HepG2 (cell line): ENCODE data around the gene FNDC4. TPM values are rescaled to one million over a fixed set of nuclear protein-coding genes. Genes with fewer than 3 reads are reported as not detected.

ENCODE experiments used
- AGO1 ChIP-seq: fragments of 200-400 bp; formaldehyde crosslinking; IDR thresholded peaks from 2 replicates; pipeline ENCODE4 v1.6.1; 2017; ENCODE audit warnings: mild to moderate bottlenecking, low read depth, low read length, moderate library complexity; ENCODE audit not compliant: poor library complexity, severe bottlenecking
- ARNT ChIP-seq: fragments of 450-650 bp; IDR thresholded peaks from 2 replicates; pipeline ENCODE4 v1.6.1; 2017
- CC2D1A ChIP-seq: sonication (generic); formaldehyde crosslinking; IDR thresholded peaks from 2 replicates; pipeline ENCODE4 v1.8.1; 2023; ENCODE audit warnings: mild to moderate bottlenecking, missing genetic modification reagents
- HNRNPLL ChIP-seq: fragments of 200-400 bp; formaldehyde crosslinking; IDR thresholded peaks from 2 replicates; pipeline ENCODE4 v1.6.1; 2017; ENCODE audit warnings: mild to moderate bottlenecking, low read depth, low read length; ENCODE audit not compliant: poor library complexity, severe bottlenecking
- HOMEZ ChIP-seq: IDR thresholded peaks from 2 replicates; pipeline ENCODE4 v1.6.1; 2016; ENCODE audit warnings: low read depth
- KAT8 ChIP-seq: IDR thresholded peaks from 2 replicates; pipeline ENCODE4 v1.6.1; 2016; ENCODE audit warnings: missing genetic modification reagents, missing compliant biosample characterization
- KDM6A ChIP-seq: IDR thresholded peaks from 2 replicates; pipeline ENCODE4 v1.6.1; 2016; ENCODE audit warnings: low read depth
- KLF11 ChIP-seq: IDR thresholded peaks from 2 replicates; pipeline ENCODE4 v1.6.1; 2016; ENCODE audit warnings: missing compliant biosample characterization
- MTERF4 ChIP-seq: sonication (generic); formaldehyde crosslinking; IDR thresholded peaks from 2 replicates; pipeline ENCODE4 v1.8.0; 2023; ENCODE audit warnings: mild to moderate bottlenecking, missing genetic modification reagents
- PRDM4 ChIP-seq: sonication (generic); formaldehyde crosslinking; IDR thresholded peaks from 2 replicates; pipeline ENCODE4 v1.9.0; 2021; ENCODE audit warnings: missing genetic modification reagents, borderline replicate concordance
- RBM22 ChIP-seq: fragments of 200-400 bp; formaldehyde crosslinking; optimal IDR thresholded peaks from 2 replicates; pipeline ENCODE3; 2017; ENCODE audit warnings: mild to moderate bottlenecking, low read length, moderate library complexity
- RNF2 ChIP-seq: fragments of 450-650 bp; conservative IDR thresholded peaks from 2 replicates; pipeline ENCODE4 v1.6.1; 2016; ENCODE audit warnings: low read depth
- TEAD3 ChIP-seq: optimal IDR thresholded peaks from 2 replicates; pipeline ENCODE3; 2016; ENCODE audit warnings: borderline replicate concordance
- ZBTB8A ChIP-seq: sonication (generic); formaldehyde crosslinking; IDR thresholded peaks from 2 replicates; pipeline ENCODE4 v1.4.0; 2020; ENCODE audit warnings: mild to moderate bottlenecking, low read depth, missing genetic modification reagents, borderline replicate concordance
- ZKSCAN1 ChIP-seq: fragments of 150-350 bp; IDR thresholded peaks from 2 replicates; pipeline ENCODE4 v1.6.1; 2014; ENCODE audit warnings: low read length
- ZNF12 ChIP-seq: sonication (generic); formaldehyde crosslinking; IDR thresholded peaks from 2 replicates; pipeline ENCODE4 v1.5.0; 2020; ENCODE audit warnings: missing genetic modification reagents
- ZNF136 ChIP-seq: sonication (generic); formaldehyde crosslinking; IDR thresholded peaks from 2 replicates; pipeline ENCODE4 v1.8.1; 2022; ENCODE audit warnings: low read depth, mild to moderate bottlenecking, moderate library complexity, missing genetic modification reagents
- ZNF296 ChIP-seq: sonication (generic); formaldehyde crosslinking; conservative IDR thresholded peaks from 2 replicates; pipeline ENCODE4 v1.5.0; 2020; ENCODE audit warnings: mild to moderate bottlenecking, missing genetic modification reagents
- ZNF547 ChIP-seq: sonication (generic); formaldehyde crosslinking; IDR thresholded peaks from 2 replicates; pipeline ENCODE4 v1.5.1; 2020; ENCODE audit warnings: mild to moderate bottlenecking, missing genetic modification reagents
- ZNF777 ChIP-seq: sonication (generic); formaldehyde crosslinking; IDR thresholded peaks from 2 replicates; pipeline ENCODE4 v1.4.0; 2020; ENCODE audit warnings: missing genetic modification reagents
- ZNF879 ChIP-seq: sonication (generic); formaldehyde crosslinking; IDR thresholded peaks from 2 replicates; pipeline ENCODE4 v1.8.1; 2023; ENCODE audit warnings: missing genetic modification reagents
- ZNF891 ChIP-seq: sonication (generic); formaldehyde crosslinking; IDR thresholded peaks from 2 replicates; pipeline ENCODE4 v1.5.0; 2020; ENCODE audit warnings: mild to moderate bottlenecking, missing genetic modification reagents
- polyA plus RNA-seq, 8 experiments: library from polyadenylated mRNA; depleted of rRNA in 3 of 8; stranded (reverse) in 7 of 8; unstranded in 1 of 8; fragments of >200 nt; fragmentation: Illumina TruSeq in 4 of 8; extraction: Trizol in 4 of 8; gene quantifications; 2 replicates each; pipeline versions ENCODE4 v1.2.1 to v1.2.3, GENCODE V29; 2011 to 2016; ENCODE audit warnings: low read depth in 4 of 8, missing spikeins in 1 of 8, mixed read lengths in 1 of 8; ENCODE audit not compliant: insufficient read depth in 1 of 8
- total RNA-seq, 5 experiments: library from RNA; depleted of rRNA; stranded (reverse); fragments of >200 nt; fragmentation: Illumina TruSeq; extraction: Trizol; gene quantifications; 2 replicates each; pipeline ENCODE4 v1.2.3, GENCODE V29; 2016; ENCODE audit warnings: low read depth in 1 of 5
- TF ChIP-seq, protein P1 (sequence below): sonication (generic); formaldehyde crosslinking; IDR thresholded peaks from 2 replicates; pipeline ENCODE4 v1.4.0; 2020; ENCODE audit warnings: mild to moderate bottlenecking, low read depth, missing genetic modification reagents

Gene FNDC4
- total and polyA plus RNA-seq, 2 of the 13 experiments (the other 11 are each of a cell fraction or from before 2014, with no cell fraction given): 9.0 to 17.4 TPM

DNA sequence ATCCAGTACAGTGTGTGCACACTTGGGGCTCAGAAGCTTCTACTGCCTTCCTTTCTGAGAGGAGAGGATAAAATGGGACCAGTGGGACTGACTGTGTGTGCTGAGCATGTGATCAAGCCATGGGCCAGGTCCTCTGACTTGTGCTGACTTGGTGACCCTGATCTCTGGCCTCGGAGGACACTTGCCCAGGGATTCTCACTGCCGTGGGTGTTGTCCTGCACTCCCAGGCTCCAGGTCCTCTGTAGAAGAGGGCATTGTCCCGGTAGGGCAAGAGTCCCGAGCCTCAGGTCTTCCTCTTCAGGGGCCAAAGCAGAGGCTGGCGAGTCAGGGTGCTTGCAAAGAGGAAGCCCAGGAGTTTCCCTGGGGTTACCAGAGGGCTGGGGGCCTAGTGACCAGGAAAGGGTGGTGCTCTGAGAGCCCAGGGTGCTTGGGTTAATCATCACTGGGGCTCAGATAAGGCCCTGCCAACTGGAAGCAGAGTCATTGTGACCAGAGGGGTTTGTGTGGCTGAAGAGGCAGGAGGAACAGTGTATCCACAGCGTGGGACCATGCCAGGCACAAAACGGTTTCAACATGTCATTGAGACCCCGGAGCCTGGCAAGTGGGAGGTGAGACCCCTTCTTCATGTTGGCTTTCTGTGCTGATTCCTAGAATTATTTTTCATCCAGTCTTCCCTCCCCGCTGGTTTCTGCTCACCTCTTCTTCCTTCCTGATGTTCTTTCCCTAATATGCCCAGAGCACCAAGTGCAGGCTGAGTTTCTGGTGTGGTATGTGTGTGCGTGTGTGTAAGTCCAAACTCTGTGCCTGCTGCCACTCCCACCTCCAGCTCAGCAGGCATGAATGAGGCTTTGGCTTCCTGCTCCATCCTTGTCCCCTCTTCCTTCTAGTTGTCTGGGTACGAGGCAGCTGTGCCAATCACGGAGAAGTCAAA, 1.6 kb upstream of the FNDC4 start, which contains the start of gene GCKR (continued):
- TF ChIP-seq ZBTB8A (CRISPR knock-in tag) (no peak), TEAD3 (peak; percentile 51), ZKSCAN1 (peak; percentile 97), ZNF891 (CRISPR knock-in tag) (no peak), AGO1 (no peak), ZNF296 (CRISPR knock-in tag) (no peak; the same call in 1 of the 2 replicates), KAT8 (CRISPR knock-in tag) (peak; percentile 83), ZNF136 (CRISPR knock-in tag) (no peak), KDM6A (CRISPR knock-in tag) (peak; percentile 36), RNF2 (0 out of 2 replicates have a peak, but pooled peaks have one; percentile 22), ZNF777 (CRISPR knock-in tag) (0 out of 2 replicates have a peak, but pooled peaks have one; percentile 41), PRDM4 (CRISPR knock-in tag) (no peak), CC2D1A (CRISPR knock-in tag) (no peak), ZNF547 (no peak; the same call in 1 of the 2 replicates), RBM22 (no peak), HOMEZ (CRISPR knock-in tag) (no peak), MTERF4 (no peak), HNRNPLL (no peak), KLF11 (CRISPR knock-in tag) (peak; percentile 83; the same call in 1 of the 2 replicates), ARNT (no peak), ZNF12 (peak; percentile 13; the same call in 1 of the 2 replicates), ZNF879 (peak; percentile 92; the same call in 1 of the 2 replicates)
- TF ChIP-seq, protein P1, sequence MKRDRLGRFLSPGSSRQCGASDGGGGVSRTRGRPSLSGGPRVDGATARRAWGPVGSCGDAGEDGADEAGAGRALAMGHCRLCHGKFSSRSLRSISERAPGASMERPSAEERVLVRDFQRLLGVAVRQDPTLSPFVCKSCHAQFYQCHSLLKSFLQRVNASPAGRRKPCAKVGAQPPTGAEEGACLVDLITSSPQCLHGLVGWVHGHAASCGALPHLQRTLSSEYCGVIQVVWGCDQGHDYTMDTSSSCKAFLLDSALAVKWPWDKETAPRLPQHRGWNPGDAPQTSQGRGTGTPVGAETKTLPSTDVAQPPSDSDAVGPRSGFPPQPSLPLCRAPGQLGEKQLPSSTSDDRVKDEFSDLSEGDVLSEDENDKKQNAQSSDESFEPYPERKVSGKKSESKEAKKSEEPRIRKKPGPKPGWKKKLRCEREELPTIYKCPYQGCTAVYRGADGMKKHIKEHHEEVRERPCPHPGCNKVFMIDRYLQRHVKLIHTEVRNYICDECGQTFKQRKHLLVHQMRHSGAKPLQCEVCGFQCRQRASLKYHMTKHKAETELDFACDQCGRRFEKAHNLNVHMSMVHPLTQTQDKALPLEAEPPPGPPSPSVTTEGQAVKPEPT (CRISPR knock-in tag): no peak
